K562 (cell line): Measurements from ENCODE around the gene AGAP3. TPM values are rescaled to one million over a fixed set of nuclear protein-coding genes. Genes with fewer than 3 reads are reported as not detected.

ENCODE experiments used
- FOXK2 ChIP-seq, 2 experiments: fragments of 450-650 bp; IDR thresholded peaks in 1 of 2; conservative IDR thresholded peaks in 1 of 2; 2 replicates each; pipeline ENCODE4 v1.6.1; 2016; ENCODE audit warnings: low read depth in 2 of 2, mild to moderate bottlenecking in 1 of 2
- POLR3A ChIP-seq: IDR thresholded peaks from 2 replicates; pipeline ENCODE4 v1.6.1; 2011; ENCODE audit warnings: borderline replicate concordance, mild to moderate bottlenecking, moderate library complexity; ENCODE audit not compliant: insufficient read length, insufficient read depth; ENCODE audit errors: extremely low read depth
- RAD21 ChIP-seq, 2 experiments: fragments of 250-450 bp in 1 of 2; fragments of 450-650 bp in 1 of 2; sonication (Bioruptor Pico) in 1 of 2; formaldehyde crosslinking in 1 of 2; IDR thresholded peaks in 1 of 2; conservative IDR thresholded peaks in 1 of 2; 2 replicates each; pipeline versions ENCODE4 v1.4.0 to v1.8.0; 2020 to 2022; ENCODE audit warnings: mild to moderate bottlenecking in 2 of 2, moderate library complexity in 1 of 2
- RBBP5 ChIP-seq: fragments of 200-600 bp; sonication (generic); IDR thresholded peaks from 2 replicates; pipeline ENCODE4 v1.6.1; 2012; ENCODE audit warnings: borderline replicate concordance, mild to moderate bottlenecking, low read length, control low read depth, inconsistent platforms; ENCODE audit not compliant: insufficient read depth, poor library complexity, severe bottlenecking
- STAT5A ChIP-seq: IDR thresholded peaks from 2 replicates; pipeline ENCODE4 v1.6.1; 2012; ENCODE audit warnings: low read length, inconsistent platforms, borderline replicate concordance
- TARDBP ChIP-seq: fragments of 450-650 bp; IDR thresholded peaks from 2 replicates; pipeline ENCODE4 v1.6.1; 2016
- TCF7 ChIP-seq: sonication (generic); IDR thresholded peaks from 2 replicates; pipeline ENCODE4 v1.6.1; 2016; ENCODE audit warnings: antibody characterized with exemption, borderline replicate concordance
- ZNF561 ChIP-seq: fragments of 450-650 bp; formaldehyde crosslinking; conservative IDR thresholded peaks from 2 replicates; pipeline ENCODE4 v1.4.0; 2020; ENCODE audit warnings: mild to moderate bottlenecking, moderate library complexity
- ZNF583 ChIP-seq: fragments of 250-450 bp; sonication (Bioruptor Pico); IDR thresholded peaks from 2 replicates; pipeline ENCODE4 v1.4.0; 2020
- ZNF695 ChIP-seq: fragments of 450-650 bp; formaldehyde crosslinking; IDR thresholded peaks from 2 replicates; pipeline ENCODE4 v1.4.0; 2020; ENCODE audit warnings: mild to moderate bottlenecking, moderate library complexity
- polyA plus RNA-seq, 8 experiments: library from polyadenylated mRNA; depleted of rRNA in 4 of 8; stranded (reverse) in 5 of 8; unstranded in 3 of 8; fragments of >200 nt; fragmentation: Nextera tagmentation in 2 of 8; fragmentation: Illumina TruSeq in 1 of 8; extraction: Ambion mirVana in 2 of 8; extraction: Trizol in 1 of 8; gene quantifications; 2 replicates each; pipeline versions ENCODE4 v1.2.1 to v1.2.3, GENCODE V29; 2011 to 2014; ENCODE audit warnings: inconsistent platforms in 1 of 8, missing spikeins in 1 of 8
- total RNA-seq, 7 experiments: library from RNA; depleted of rRNA in 6 of 7; stranded (reverse); fragments of >200 nt in 6 of 7; fragmentation: Illumina TruSeq in 2 of 7; extraction: Trizol in 2 of 7; gene quantifications; 2 replicates each; pipeline versions ENCODE4 v1.2.1 to v1.2.3, GENCODE V29; 2011 to 2021; ENCODE audit warnings: low replicate concordance in 1 of 7
- TF ChIP-seq, protein P1 (sequence below): fragments of 200-800 bp; sonication (Bioruptor generic); IDR thresholded peaks from 2 replicates; pipeline ENCODE4 v1.6.1; 2017; ENCODE audit warnings: missing genetic modification characterization, missing compliant biosample characterization
- TF ChIP-seq, protein P2 (sequence below): sonication (generic); formaldehyde crosslinking; IDR thresholded peaks from 2 replicates; pipeline ENCODE4 v1.9.0; 2022; ENCODE audit warnings: mild to moderate bottlenecking, missing genetic modification reagents
- TF ChIP-seq, protein P3 (sequence below): fragments of 450-650 bp; IDR thresholded peaks from 2 replicates; pipeline ENCODE4 v1.6.1; 2016; ENCODE audit warnings: low read depth
- TF ChIP-seq, protein P4 (sequence below): fragments of 250-450 bp; sonication (Bioruptor Pico); IDR thresholded peaks from 2 replicates; pipeline ENCODE4 v1.5.1; 2021; ENCODE audit warnings: mild to moderate bottlenecking

AGAP3 gene
- total and polyA plus RNA-seq, 9 of the 15 experiments (the other 6 are each of a cell fraction or from before 2014, with no cell fraction given): 3.4 to 208 (median 62.2) TPM

DNA sequence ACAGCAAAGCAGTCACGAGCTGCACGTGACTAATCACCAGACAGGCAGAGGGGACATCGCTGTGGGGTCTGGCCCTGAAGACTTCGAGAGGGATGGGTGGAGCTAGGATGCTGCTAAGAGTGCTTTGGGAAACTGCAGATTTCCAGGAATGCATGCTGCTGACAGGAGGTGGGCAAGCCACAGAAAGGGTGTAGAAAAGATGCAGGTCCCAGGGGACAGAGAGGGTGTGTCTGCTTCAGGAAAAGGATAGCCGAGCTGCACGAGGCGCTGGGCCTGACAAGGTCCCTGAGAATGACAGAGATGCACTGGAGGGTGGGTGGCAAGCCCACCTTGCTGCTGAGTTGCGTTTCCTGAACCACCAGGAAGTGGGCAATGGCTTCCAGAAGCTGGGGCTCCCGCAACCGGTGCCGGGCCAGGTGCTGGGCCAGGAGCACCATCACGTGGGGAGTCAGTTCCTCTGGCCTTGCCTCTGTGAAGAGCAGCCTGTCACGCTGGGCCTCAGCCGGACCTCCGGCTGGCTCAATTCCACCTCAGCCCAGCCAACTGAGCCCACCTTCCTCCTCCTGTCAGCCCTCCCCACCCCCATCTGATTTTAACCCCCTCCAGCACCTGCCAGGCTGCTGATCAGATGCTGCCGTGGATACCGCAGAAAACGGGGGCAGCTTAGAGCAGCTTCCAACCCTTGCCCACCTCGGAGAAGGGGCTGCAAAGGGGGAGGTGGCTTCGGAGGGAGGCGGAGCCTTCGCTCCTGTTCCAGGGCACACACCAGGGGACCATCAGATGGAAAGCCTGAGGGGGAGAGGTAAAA, 7.8 kb upstream of the AGAP3 start (continued):
- TF ChIP-seq FOXK2 (conservative IDR thresholded peaks at IDR 0.05 in 1 of 2, IDR thresholded peaks at IDR 0.05 in 1 of 2; ENCODE audit: low read depth in 2 of 2): peak in 1 of 2 experiments; percentile 64; a peak in 1 of 4 replicates
- TF ChIP-seq TARDBP: no peak
- TF ChIP-seq ZNF561 (CRISPR knock-in tag): no peak
- peak; percentile 20 for TF ChIP-seq RBBP5
- TF ChIP-seq, protein P1, sequence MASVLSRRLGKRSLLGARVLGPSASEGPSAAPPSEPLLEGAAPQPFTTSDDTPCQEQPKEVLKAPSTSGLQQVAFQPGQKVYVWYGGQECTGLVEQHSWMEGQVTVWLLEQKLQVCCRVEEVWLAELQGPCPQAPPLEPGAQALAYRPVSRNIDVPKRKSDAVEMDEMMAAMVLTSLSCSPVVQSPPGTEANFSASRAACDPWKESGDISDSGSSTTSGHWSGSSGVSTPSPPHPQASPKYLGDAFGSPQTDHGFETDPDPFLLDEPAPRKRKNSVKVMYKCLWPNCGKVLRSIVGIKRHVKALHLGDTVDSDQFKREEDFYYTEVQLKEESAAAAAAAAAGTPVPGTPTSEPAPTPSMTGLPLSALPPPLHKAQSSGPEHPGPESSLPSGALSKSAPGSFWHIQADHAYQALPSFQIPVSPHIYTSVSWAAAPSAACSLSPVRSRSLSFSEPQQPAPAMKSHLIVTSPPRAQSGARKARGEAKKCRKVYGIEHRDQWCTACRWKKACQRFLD (CRISPR knock-in tag): no peak
- no peak for TF ChIP-seq TCF7
- TF ChIP-seq, protein P2, sequence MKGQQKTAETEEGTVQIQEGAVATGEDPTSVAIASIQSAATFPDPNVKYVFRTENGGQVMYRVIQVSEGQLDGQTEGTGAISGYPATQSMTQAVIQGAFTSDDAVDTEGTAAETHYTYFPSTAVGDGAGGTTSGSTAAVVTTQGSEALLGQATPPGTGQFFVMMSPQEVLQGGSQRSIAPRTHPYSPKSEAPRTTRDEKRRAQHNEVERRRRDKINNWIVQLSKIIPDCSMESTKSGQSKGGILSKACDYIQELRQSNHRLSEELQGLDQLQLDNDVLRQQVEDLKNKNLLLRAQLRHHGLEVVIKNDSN (CRISPR knock-in tag): peak; percentile 93
- TF ChIP-seq RAD21 (CRISPR knock-in tag; conservative IDR thresholded peaks at IDR 0.05 in 1 of 2, IDR thresholded peaks at IDR 0.05 in 1 of 2): no peak
- no peak for TF ChIP-seq STAT5A
- TF ChIP-seq, protein P3, sequence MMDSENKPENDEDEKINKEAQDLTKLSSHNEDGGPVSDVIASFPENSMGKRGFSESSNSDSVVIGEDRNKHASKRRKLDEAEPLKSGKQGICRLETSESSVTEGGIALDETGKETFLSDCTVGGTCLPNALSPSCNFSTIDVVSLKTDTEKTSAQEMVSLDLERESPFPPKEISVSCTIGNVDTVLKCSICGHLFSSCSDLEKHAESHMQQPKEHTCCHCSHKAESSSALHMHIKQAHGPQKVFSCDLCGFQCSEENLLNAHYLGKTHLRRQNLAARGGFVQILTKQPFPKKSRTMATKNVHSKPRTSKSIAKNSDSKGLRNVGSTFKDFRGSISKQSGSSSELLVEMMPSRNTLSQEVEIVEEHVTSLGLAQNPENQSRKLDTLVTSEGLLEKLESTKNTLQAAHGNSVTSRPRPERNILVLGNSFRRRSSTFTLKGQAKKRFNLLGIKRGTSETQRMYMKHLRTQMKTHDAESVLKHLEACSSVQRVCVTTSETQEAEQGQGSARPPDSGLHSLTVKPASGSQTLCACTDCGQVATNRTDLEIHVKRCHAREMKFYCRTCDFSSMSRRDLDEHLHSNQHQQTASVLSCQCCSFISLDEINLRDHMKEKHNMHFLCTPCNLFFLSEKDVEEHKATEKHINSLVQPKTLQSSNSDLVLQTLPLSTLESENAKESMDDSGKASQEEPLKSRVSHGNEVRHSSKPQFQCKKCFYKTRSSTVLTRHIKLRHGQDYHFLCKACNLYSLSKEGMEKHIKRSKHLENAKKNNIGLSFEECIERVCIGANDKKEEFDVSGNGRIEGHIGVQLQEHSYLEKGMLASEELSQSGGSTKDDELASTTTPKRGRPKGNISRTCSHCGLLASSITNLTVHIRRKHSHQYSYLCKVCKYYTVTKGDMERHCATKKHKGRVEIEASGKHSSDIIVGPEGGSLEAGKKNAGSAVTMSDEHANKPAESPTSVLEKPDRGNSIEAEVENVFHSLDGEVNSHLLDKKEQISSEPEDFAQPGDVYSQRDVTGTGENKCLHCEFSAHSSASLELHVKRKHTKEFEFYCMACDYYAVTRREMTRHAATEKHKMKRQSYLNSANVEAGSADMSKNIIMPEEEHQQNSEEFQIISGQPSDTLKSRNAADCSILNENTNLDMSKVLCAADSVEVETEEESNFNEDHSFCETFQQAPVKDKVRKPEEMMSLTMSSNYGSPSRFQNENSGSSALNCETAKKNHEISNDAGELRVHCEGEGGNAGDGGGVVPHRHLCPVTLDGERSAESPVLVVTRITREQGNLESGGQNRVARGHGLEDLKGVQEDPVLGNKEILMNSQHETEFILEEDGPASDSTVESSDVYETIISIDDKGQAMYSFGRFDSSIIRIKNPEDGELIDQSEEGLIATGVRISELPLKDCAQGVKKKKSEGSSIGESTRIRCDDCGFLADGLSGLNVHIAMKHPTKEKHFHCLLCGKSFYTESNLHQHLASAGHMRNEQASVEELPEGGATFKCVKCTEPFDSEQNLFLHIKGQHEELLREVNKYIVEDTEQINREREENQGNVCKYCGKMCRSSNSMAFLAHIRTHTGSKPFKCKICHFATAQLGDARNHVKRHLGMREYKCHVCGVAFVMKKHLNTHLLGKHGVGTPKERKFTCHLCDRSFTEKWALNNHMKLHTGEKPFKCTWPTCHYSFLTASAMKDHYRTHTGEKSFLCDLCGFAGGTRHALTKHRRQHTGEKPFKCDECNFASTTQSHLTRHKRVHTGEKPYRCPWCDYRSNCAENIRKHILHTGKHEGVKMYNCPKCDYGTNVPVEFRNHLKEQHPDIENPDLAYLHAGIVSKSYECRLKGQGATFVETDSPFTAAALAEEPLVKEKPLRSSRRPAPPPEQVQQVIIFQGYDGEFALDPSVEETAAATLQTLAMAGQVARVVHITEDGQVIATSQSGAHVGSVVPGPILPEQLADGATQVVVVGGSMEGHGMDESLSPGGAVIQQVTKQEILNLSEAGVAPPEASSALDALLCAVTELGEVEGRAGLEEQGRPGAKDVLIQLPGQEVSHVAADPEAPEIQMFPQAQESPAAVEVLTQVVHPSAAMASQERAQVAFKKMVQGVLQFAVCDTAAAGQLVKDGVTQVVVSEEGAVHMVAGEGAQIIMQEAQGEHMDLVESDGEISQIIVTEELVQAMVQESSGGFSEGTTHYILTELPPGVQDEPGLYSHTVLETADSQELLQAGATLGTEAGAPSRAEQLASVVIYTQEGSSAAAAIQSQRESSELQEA: no peak
- 0 out of 2 replicates have a peak, but pooled peaks have one; percentile 46 for TF ChIP-seq ZNF583 (CRISPR knock-in tag)
- TF ChIP-seq ZNF695: no peak
- TF ChIP-seq, protein P4, sequence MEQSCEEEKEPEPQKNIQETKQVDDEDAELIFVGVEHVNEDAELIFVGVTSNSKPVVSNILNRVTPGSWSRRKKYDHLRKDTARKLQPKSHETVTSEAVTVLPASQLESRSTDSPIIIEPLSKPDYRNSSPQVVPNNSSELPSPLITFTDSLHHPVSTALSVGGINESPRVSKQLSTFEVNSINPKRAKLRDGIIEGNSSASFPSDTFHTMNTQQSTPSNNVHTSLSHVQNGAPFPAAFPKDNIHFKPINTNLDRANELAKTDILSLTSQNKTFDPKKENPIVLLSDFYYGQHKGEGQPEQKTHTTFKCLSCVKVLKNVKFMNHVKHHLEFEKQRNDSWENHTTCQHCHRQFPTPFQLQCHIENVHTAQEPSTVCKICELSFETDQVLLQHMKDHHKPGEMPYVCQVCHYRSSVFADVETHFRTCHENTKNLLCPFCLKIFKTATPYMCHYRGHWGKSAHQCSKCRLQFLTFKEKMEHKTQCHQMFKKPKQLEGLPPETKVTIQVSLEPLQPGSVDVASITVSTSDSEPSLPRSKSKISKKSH (CRISPR knock-in tag): 0 out of 2 replicates have a peak, but pooled peaks have one; percentile 30
- TF ChIP-seq POLR3A: no peak
